A549 (cell line): ENCODE results near the gene HNRNPR.

Source experiments
- HDAC2 ChIP-seq: fragments of 200-600 bp; sonication (generic); IDR thresholded peaks from 2 replicates; pipeline ENCODE4 v1.6.1; 2016
- TF ChIP-seq, protein P1 (sequence below): fragments of >200 bp; sonication (Bioruptor Twin); formaldehyde crosslinking; IDR thresholded peaks from 3 replicates; pipeline ENCODE4 v1.5.1; 2016

DNA sequence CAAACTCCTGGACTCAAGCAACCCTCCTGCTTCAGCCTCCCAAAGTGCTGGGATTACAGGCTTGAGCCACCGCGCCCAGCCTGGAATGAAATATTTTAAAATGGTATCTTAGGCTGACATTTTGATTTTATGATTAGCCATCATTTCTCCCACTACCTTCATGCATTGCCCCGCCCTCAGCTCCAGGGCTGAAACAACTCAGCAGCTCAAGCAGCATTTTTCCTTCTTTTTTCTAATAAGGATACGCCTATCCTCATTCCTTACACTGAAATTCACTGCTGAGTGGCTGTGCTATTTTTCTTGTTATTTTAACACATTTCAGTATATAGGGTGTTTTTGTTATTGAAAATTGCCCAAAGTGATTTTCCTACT is 70.0 kb downstream of the HNRNPR start:
- TF ChIP-seq HDAC2, result no peak
- TF ChIP-seq, protein P1, sequence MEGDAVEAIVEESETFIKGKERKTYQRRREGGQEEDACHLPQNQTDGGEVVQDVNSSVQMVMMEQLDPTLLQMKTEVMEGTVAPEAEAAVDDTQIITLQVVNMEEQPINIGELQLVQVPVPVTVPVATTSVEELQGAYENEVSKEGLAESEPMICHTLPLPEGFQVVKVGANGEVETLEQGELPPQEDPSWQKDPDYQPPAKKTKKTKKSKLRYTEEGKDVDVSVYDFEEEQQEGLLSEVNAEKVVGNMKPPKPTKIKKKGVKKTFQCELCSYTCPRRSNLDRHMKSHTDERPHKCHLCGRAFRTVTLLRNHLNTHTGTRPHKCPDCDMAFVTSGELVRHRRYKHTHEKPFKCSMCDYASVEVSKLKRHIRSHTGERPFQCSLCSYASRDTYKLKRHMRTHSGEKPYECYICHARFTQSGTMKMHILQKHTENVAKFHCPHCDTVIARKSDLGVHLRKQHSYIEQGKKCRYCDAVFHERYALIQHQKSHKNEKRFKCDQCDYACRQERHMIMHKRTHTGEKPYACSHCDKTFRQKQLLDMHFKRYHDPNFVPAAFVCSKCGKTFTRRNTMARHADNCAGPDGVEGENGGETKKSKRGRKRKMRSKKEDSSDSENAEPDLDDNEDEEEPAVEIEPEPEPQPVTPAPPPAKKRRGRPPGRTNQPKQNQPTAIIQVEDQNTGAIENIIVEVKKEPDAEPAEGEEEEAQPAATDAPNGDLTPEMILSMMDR, result no peak
